Measurements from ENCODE around the gene MAP3K3. TPM values are rescaled to one million over a fixed set of nuclear protein-coding genes. Genes with fewer than 3 reads are reported as not detected.

The MAP3K3 gene
- total RNA-seq (40.5 TPM), polyA plus RNA-seq (40.9 TPM)

GRCh38 chr17:63621684-63622573 lies at the start of gene MAP3K3:
Gene MAP3K3 (plus strand): TSS chr17:63622417. CDS start chr17:63622760, 343 bp downstream.
- Histone ChIP-seq H3K4me1 (ENCODE audit: insufficient read depth) (no peaks in the 10 kb centered on the region), H3K4me3 (ENCODE audit: low read depth, low read length) (peak within 1 kb of the TSS; percentile 99), H3K36me3 (ENCODE audit: insufficient read depth) (no peaks in the 10 kb centered on the region), H3K27ac (ENCODE audit: low read depth) (peak within 1 kb of the TSS; percentile 94)
- WGBS, result under 1% methylated on average over 75 of the region's 75 CpGs
- DNase-seq (ENCODE audit: extremely low spot score), result peak; percentile 100

- Histone ChIP-seq H3K4me3 (ENCODE audit: low read depth, low read length) (no peak overlapping the region), H3K27ac (ENCODE audit: low read depth) (no peak overlapping the region), H3K4me1 (ENCODE audit: insufficient read depth) (no peaks in the 10 kb centered on the region), H3K36me3 (ENCODE audit: insufficient read depth) (no peaks in the 10 kb centered on the region)
- WGBS, result 87% methylated on average over 5 of the region's 5 CpGs
- DNase-seq (ENCODE audit: extremely low spot score), result no peak
Observed at GRCh38 chr17:63573634-63574033, 48.6 kb upstream of the MAP3K3 start.

- Histone ChIP-seq H3K27ac (ENCODE audit: low read depth) (no peak overlapping the region), H3K36me3 (ENCODE audit: insufficient read depth) (no peaks in the 10 kb centered on the region), H3K4me3 (ENCODE audit: low read depth, low read length) (no peak overlapping the region), H3K4me1 (ENCODE audit: insufficient read depth) (no peaks in the 10 kb centered on the region)
- no peak for DNase-seq (ENCODE audit: extremely low spot score)
- 81% methylated on average over 7 of the region's 7 CpGs for WGBS
Observed at GRCh38 chr17:63578027-63578768, 44.0 kb upstream of the MAP3K3 start.

- no peaks in the 10 kb centered on the region for H3K36me3 ChIP-seq (ENCODE audit: insufficient read depth)
- no peaks in the 10 kb centered on the region for H3K4me1 ChIP-seq (ENCODE audit: insufficient read depth)
- 79% methylated on average over 5 of the region's 5 CpGs for WGBS
- H3K4me3 ChIP-seq (ENCODE audit: low read depth, low read length), result no peak overlapping the region
- DNase-seq (ENCODE audit: extremely low spot score), result no peak
- no peak overlapping the region for H3K27ac ChIP-seq (ENCODE audit: low read depth)
Observed at GRCh38 chr17:63578769-63579111, 43.5 kb upstream of the MAP3K3 start.

GRCh38 chr17:63579633-63580032 lies 42.6 kb upstream of the MAP3K3 start:
- H3K4me3 ChIP-seq (ENCODE audit: low read depth, low read length), result no peak overlapping the region
- no peak for DNase-seq (ENCODE audit: extremely low spot score)
- WGBS, result 69% methylated on average over 11 of the region's 11 CpGs
- no peak overlapping the region for H3K27ac ChIP-seq (ENCODE audit: low read depth)
- H3K4me1 ChIP-seq (ENCODE audit: insufficient read depth), result no peaks in the 10 kb centered on the region
- H3K36me3 ChIP-seq (ENCODE audit: insufficient read depth), result no peaks in the 10 kb centered on the region

DNA sequence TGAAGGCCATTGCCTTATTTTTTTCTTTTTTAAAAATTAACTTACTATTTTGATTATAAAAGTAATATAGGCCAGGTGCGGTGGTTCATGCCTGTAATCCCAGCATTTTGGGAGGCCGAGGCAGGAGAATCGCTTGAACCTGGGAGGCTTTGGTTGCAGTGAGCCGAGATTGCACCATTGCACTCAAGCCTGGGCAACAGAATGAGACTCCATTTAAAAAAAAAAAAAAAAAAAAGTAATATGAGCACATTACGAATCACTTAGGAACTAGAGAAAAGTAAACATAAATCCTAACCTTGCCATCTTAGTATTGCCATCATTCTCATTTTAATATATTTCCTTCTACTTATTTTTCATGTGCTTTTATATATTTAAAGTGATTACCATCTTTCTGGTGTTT lies 34.4 kb upstream of the MAP3K3 start:
- 89% methylated on average over 5 of the region's 5 CpGs for WGBS
- H3K4me1 ChIP-seq (ENCODE audit: insufficient read depth), result no peaks in the 10 kb centered on the region
- H3K36me3 ChIP-seq (ENCODE audit: insufficient read depth), result peaks cover 3% of the 10 kb centered on the region
- no peak for DNase-seq (ENCODE audit: extremely low spot score)
- no peak overlapping the region for H3K4me3 ChIP-seq (ENCODE audit: low read depth, low read length)
- no peak overlapping the region for H3K27ac ChIP-seq (ENCODE audit: low read depth)

GRCh38 chr17:63588797-63589196 lies 33.4 kb upstream of the MAP3K3 start:
- WGBS, result 89% methylated on average over 11 of the region's 11 CpGs
- Histone ChIP-seq H3K27ac (ENCODE audit: low read depth) (no peak overlapping the region), H3K4me3 (ENCODE audit: low read depth, low read length) (no peak overlapping the region), H3K36me3 (ENCODE audit: insufficient read depth) (peaks cover 3% of the 10 kb centered on the region), H3K4me1 (ENCODE audit: insufficient read depth) (no peaks in the 10 kb centered on the region)
- DNase-seq (ENCODE audit: extremely low spot score), result no peak

- no peaks in the 10 kb centered on the region for H3K4me1 ChIP-seq (ENCODE audit: insufficient read depth)
- peaks cover 3% of the 10 kb centered on the region for H3K36me3 ChIP-seq (ENCODE audit: insufficient read depth)
- no peak overlapping the region for H3K27ac ChIP-seq (ENCODE audit: low read depth)
- DNase-seq (ENCODE audit: extremely low spot score), result no peak
- H3K4me3 ChIP-seq (ENCODE audit: low read depth, low read length), result no peak overlapping the region
- WGBS, result 95% methylated on average over 1 of the region's 1 CpG
Observed at GRCh38 chr17:63589646-63590045, 32.6 kb upstream of the MAP3K3 start.

DNA sequence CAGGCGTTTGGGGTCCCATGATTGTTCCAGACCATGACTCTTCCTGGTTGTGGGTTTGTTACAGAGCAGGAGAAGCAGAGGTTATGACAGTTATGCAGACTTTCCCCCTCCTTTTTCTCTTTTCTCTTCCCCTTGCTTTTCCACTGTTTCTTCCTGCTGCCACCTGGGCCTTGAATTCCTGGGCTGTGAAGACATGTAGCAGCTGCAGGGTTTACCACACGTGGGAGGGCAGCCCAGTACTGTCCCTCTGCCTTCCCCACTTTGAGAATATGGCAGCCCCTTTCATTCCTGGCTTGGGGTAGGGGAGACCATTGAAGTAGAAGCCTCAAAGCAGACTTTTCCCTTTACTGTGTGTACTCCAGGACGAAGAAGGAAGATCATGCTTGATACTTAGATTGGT lies 29.4 kb upstream of the MAP3K3 start:
- peaks cover 1% of the 10 kb centered on the region for H3K36me3 ChIP-seq (ENCODE audit: insufficient read depth)
- 79% methylated on average over 3 of the region's 3 CpGs for WGBS

GRCh38 chr17:63595132-63595531 lies 27.1 kb upstream of the MAP3K3 start:
- Histone ChIP-seq H3K4me1 (ENCODE audit: insufficient read depth) (no peaks in the 10 kb centered on the region), H3K4me3 (ENCODE audit: low read depth, low read length) (no peak overlapping the region), H3K36me3 (ENCODE audit: insufficient read depth) (peaks cover 1% of the 10 kb centered on the region), H3K27ac (ENCODE audit: low read depth) (no peak overlapping the region)
- DNase-seq (ENCODE audit: extremely low spot score), result no peak
- WGBS, result 96% methylated on average over 3 of the region's 3 CpGs

More for the DNA sequence above, 29.4 kb upstream of the MAP3K3 start:
- no peak overlapping the region for H3K4me3 ChIP-seq (ENCODE audit: low read depth, low read length)
- no peaks in the 10 kb centered on the region for H3K4me1 ChIP-seq (ENCODE audit: insufficient read depth)
- DNase-seq (ENCODE audit: extremely low spot score), result no peak
- no peak overlapping the region for H3K27ac ChIP-seq (ENCODE audit: low read depth)

- no peaks in the 10 kb centered on the region for H3K4me1 ChIP-seq (ENCODE audit: insufficient read depth)
- H3K36me3 ChIP-seq (ENCODE audit: insufficient read depth), result no peaks in the 10 kb centered on the region
- 66% methylated on average over 6 of the region's 6 CpGs for WGBS
- H3K4me3 ChIP-seq (ENCODE audit: low read depth, low read length), result no peak overlapping the region
- no peak for DNase-seq (ENCODE audit: extremely low spot score)
- no peak overlapping the region for H3K27ac ChIP-seq (ENCODE audit: low read depth)
Observed at GRCh38 chr17:63596856-63597586, 25.2 kb upstream of the MAP3K3 start.

- Histone ChIP-seq H3K4me3 (ENCODE audit: low read depth, low read length) (no peak overlapping the region), H3K27ac (ENCODE audit: low read depth) (no peak overlapping the region), H3K36me3 (ENCODE audit: insufficient read depth) (no peaks in the 10 kb centered on the region), H3K4me1 (ENCODE audit: insufficient read depth) (no peaks in the 10 kb centered on the region)
- 80% methylated on average over 2 of the region's 2 CpGs for WGBS
- DNase-seq (ENCODE audit: extremely low spot score), result no peak
Observed at GRCh38 chr17:63598281-63598680, 23.9 kb upstream of the MAP3K3 start.

- H3K4me3 ChIP-seq (ENCODE audit: low read depth, low read length), result peak within 1 kb of the TSS; percentile 97
- no peak for DNase-seq (ENCODE audit: extremely low spot score)
- H3K4me1 ChIP-seq (ENCODE audit: insufficient read depth), result no peaks in the 10 kb centered on the region
- peak within 1 kb of the TSS; percentile 91 for H3K27ac ChIP-seq (ENCODE audit: low read depth)
- WGBS, result under 1% methylated on average over 61 of the region's 61 CpGs
- H3K36me3 ChIP-seq (ENCODE audit: insufficient read depth), result peaks cover 3% of the 10 kb centered on the region
Observed at GRCh38 chr17:63600569-63601438, 21.4 kb upstream of the MAP3K3 start, which contains the start of gene TACO1. Gene TACO1 (plus strand): TSS chr17:63600895. CDS start chr17:63601084, 189 bp downstream.

All from urinary bladder (tissue), 4 donors.